Brain microvascular endothelial cell (primary cell): ENCODE measurements around the gene ANKRD11.

Experiments used
- DNase-seq: peaks from one replicate; pipeline ENCODE4 v3.0.0-alpha.2; 2020
- H3K27ac ChIP-seq: fragments of 250-450 bp; sonication (Bioruptor Pico); 2 replicates; pipeline ENCODE4 v1.5.1; 2020; ENCODE audit warnings: mild to moderate bottlenecking, moderate library complexity
- H3K27me3 ChIP-seq: fragments of 250-450 bp; sonication (Bioruptor Pico); replicated peaks from 2 replicates; pipeline ENCODE4 v1.5.1; 2020; ENCODE audit warnings: mild to moderate bottlenecking
- H3K36me3 ChIP-seq: fragments of 250-450 bp; sonication (Bioruptor Pico); replicated peaks from 2 replicates; pipeline ENCODE4 v1.5.1; 2020; ENCODE audit warnings: mild to moderate bottlenecking
- H3K4me3 ChIP-seq: 2 replicates; pipeline ENCODE4 v1.5.1; 2011; ENCODE audit warnings: low read depth, mild to moderate bottlenecking, control low read depth, low read length, moderate library complexity
- in situ Hi-C: cut with HindIII; loops from 2 replicates; pipeline ENCODE4 v1.10.0; 2017; ENCODE audit warnings: low sequenced_read_pairs, low pct_ligation_motif_present
- TF ChIP-seq, protein P1 (sequence below): IDR thresholded peaks from 2 replicates; pipeline ENCODE4 v1.5.1; 2011; ENCODE audit warnings: low read depth, mild to moderate bottlenecking, moderate library complexity, low read length, control low read depth, inconsistent platforms; ENCODE audit errors: missing control alignments

Gene ANKRD11

GRCh38 chr16:89290472-89290871, 199.9 kb downstream of the ANKRD11 start:
- H3K27ac ChIP-seq = no peak overlapping the region
- TF ChIP-seq, protein P1, sequence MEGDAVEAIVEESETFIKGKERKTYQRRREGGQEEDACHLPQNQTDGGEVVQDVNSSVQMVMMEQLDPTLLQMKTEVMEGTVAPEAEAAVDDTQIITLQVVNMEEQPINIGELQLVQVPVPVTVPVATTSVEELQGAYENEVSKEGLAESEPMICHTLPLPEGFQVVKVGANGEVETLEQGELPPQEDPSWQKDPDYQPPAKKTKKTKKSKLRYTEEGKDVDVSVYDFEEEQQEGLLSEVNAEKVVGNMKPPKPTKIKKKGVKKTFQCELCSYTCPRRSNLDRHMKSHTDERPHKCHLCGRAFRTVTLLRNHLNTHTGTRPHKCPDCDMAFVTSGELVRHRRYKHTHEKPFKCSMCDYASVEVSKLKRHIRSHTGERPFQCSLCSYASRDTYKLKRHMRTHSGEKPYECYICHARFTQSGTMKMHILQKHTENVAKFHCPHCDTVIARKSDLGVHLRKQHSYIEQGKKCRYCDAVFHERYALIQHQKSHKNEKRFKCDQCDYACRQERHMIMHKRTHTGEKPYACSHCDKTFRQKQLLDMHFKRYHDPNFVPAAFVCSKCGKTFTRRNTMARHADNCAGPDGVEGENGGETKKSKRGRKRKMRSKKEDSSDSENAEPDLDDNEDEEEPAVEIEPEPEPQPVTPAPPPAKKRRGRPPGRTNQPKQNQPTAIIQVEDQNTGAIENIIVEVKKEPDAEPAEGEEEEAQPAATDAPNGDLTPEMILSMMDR = no peak
- H3K4me3 ChIP-seq = no peak overlapping the region
- DNase-seq = no peak
- H3K36me3 ChIP-seq = peaks cover 27% of the 10 kb centered on the region
- in situ Hi-C loops = no loop called here
- H3K27me3 ChIP-seq = no peaks in the 10 kb centered on the region

DNA sequence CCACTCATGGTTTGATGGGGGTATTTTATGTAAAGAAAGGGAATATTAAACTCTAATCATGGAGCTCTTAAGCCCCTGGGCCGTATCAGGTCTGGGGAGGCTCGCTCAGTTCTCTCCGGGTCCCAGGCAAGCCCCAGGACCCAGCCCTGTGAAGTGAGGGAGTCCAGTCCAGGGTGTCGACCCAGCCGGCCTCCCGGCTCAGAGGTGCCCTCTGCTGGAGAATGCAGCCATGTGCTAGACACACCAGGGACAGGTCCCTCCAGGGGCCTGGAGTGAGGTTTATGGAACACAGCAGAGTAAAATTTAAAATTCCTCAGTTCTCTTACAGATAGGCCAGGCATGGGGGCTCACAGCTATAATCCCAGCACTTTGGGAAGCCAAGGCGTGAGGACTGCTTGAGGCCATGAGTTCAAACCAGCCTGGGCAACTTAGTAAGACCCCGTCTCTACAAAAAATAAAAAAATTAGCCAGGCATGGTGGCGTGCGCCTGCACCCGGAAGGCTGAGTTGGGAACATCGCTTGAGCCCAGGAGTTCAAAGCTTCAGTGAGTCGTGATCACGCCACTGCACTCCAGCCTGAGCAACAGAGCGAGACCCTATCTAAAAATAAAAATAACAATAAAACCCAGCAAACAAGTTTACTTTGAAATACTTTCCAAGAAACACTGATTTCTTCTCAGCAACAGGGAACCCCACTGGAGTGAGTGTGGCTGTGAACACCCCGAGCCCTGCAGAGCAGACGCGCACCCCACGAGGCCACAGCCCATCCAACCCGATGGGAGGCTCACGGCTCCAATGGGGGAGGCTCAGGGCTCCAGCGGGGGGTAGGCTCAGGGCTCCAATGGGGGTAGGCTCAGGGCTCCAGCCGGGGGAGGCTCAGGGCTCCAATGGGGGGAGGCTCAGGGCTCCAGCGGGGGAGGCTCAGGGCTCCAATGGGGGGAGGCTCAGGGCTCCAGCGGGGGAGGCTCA, 200.6 kb downstream of the ANKRD11 start:
- H3K27me3 ChIP-seq = no peaks in the 10 kb centered on the region
- peak; percentile 54 for DNase-seq
- H3K36me3 ChIP-seq = peaks cover 35% of the 10 kb centered on the region
- in situ Hi-C loops = no loop called here
- TF ChIP-seq, protein P1 = peak; percentile 96
- no peak overlapping the region for H3K4me3 ChIP-seq
- no peak overlapping the region for H3K27ac ChIP-seq

GRCh38 chr16:89288966-89289365, 201.4 kb downstream of the ANKRD11 start:
- Histone ChIP-seq H3K27me3 (no peaks in the 10 kb centered on the region), H3K27ac (no peak overlapping the region), H3K4me3 (no peak overlapping the region), H3K36me3 (peaks cover 41% of the 10 kb centered on the region)
- DNase-seq = no peak
- in situ Hi-C loops = no loop called here
- TF ChIP-seq, protein P1 = no peak

DNA sequence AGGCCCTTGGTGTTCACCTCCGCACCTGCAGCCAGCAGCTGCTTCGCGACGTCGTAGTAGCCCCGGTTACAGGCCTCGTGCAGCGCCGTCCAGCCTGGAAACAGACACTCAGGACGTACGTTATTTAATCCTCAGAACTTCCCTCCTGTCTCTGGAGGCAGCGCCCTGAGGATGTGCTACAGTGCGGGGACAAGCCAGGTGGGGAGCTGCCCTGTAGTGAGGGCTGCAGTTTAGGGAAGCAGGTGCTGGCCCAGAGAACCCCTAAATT, 201.8 kb downstream of the ANKRD11 start:
- in situ Hi-C loops = no loop called here
- H3K4me3 ChIP-seq = no peak overlapping the region
- TF ChIP-seq, protein P1 = no peak
- no peaks in the 10 kb centered on the region for H3K27me3 ChIP-seq
- H3K36me3 ChIP-seq = peaks cover 44% of the 10 kb centered on the region
- no peak for DNase-seq
- no peak overlapping the region for H3K27ac ChIP-seq

GRCh38 chr16:89287777-89288576, 202.4 kb downstream of the ANKRD11 start:
- Histone ChIP-seq H3K36me3 (peaks cover 45% of the 10 kb centered on the region), H3K27ac (no peak overlapping the region), H3K27me3 (no peaks in the 10 kb centered on the region), H3K4me3 (no peak overlapping the region)
- no peak for DNase-seq
- in situ Hi-C loops = no loop called here
- TF ChIP-seq, protein P1 = no peak
